Gastrocnemius medialis (tissue), 4 donors: ENCODE data around the gene SLC16A3.

Source experiments
- CTCF ChIP-seq, 5 experiments: fragments of 450-650 bp in 3 of 5; fragments of 200-600 bp in 2 of 5; sonication (generic) in 2 of 5; IDR thresholded peaks in 4 of 5; conservative IDR thresholded peaks in 1 of 5; 1 replicate in 4 of 5; 2 replicates in 1 of 5; pipeline ENCODE4 v1.5.1; 2016 to 2019; ENCODE audit warnings: antibody characterized with exemption in 5 of 5, mild to moderate bottlenecking in 3 of 5, moderate library complexity in 3 of 5
- POLR2A ChIP-seq, 2 donors: fragments of 450-650 bp; IDR thresholded peaks; one replicate each; pipeline ENCODE4 v1.6.1; 2017; ENCODE audit warnings: antibody characterized with exemption in 2 of 2, mild to moderate bottlenecking in 2 of 2, moderate library complexity in 2 of 2

- TF ChIP-seq POLR2A (IDR thresholded peaks at IDR 0.05) (no peak), CTCF (IDR thresholded peaks at IDR 0.05 in 4 of 5, conservative IDR thresholded peaks at IDR 0.05 in 1 of 5) (no peak)
Observed at GRCh38 chr17:82217530-82218204, 11.2 kb upstream of the SLC16A3 start.
